GM12875 (cell line): ENCODE measurements around the gene DPP6.

Experiments
- H3K4me3 ChIP-seq: one replicate; pipeline ENCODE4 v1.5.1; 2011; ENCODE audit warnings: low read depth, low read length, control low read depth
- CTCF ChIP-seq: IDR thresholded peaks from 2 replicates; pipeline ENCODE4 v1.5.1; 2011; ENCODE audit warnings: low read depth, mild to moderate bottlenecking, control low read depth, inconsistent platforms, low read length, moderate library complexity, borderline replicate concordance; ENCODE audit not compliant: insufficient read depth

DPP6 gene

GRCh38 chr7:154431045-154431444 lies 378.8 kb downstream of the DPP6 start:
- no peak overlapping the region for H3K4me3 ChIP-seq
- no peak for TF ChIP-seq CTCF

DNA sequence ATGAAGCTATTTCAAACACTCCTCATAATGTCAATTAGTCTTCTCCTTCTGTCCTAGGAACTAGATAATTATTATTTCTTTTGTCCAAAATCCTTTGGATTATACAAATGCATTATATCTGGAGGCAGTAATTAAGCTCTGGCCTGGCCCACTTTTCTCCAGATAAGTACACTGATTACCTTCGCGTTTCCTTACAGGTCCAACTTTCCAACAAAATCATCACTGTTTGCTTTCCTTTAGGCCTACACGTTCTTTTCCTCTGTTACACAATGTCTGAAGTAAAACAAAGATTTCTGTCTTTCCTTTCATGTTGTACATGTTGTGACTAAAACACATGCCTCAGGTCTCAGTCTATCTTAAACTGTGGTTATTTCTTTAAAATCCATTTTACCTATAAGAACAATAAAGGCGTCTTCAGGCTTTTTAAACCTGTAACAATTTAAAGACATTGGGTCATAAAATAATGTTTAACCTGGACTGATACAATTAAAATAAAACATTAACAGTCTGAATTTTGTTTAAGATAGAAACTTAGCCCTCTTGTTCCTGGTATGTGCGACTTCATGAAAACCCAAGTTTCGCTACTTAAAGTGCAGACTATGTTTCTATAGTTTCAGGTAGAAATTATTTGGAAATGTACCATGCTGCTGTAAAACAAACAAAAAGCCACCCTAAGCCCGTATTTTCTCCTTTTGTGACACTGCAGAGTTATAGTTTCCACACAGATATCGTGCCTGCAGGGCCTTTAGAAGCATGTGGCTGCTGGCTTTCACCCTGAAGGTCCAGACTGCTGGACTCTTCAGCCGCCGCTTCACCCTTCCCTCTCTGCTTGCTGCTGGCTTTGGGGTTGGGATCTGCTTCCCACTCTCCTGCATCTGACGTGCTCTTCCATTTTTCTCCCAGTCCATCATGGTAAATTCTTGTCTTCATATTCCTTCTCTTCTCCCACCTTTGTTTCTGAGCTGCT lies 381.7 kb downstream of the DPP6 start:
- no peak for TF ChIP-seq CTCF

GRCh38 chr7:154436560-154436959 lies 384.4 kb downstream of the DPP6 start:
- no peak overlapping the region for H3K4me3 ChIP-seq
- no peak for TF ChIP-seq CTCF

More for the DNA sequence above, 381.7 kb downstream of the DPP6 start:
- no peak overlapping the region for H3K4me3 ChIP-seq

- TF ChIP-seq CTCF, result no peak
Measured at GRCh38 chr7:154437234-154437633, 385.0 kb downstream of the DPP6 start.

DNA sequence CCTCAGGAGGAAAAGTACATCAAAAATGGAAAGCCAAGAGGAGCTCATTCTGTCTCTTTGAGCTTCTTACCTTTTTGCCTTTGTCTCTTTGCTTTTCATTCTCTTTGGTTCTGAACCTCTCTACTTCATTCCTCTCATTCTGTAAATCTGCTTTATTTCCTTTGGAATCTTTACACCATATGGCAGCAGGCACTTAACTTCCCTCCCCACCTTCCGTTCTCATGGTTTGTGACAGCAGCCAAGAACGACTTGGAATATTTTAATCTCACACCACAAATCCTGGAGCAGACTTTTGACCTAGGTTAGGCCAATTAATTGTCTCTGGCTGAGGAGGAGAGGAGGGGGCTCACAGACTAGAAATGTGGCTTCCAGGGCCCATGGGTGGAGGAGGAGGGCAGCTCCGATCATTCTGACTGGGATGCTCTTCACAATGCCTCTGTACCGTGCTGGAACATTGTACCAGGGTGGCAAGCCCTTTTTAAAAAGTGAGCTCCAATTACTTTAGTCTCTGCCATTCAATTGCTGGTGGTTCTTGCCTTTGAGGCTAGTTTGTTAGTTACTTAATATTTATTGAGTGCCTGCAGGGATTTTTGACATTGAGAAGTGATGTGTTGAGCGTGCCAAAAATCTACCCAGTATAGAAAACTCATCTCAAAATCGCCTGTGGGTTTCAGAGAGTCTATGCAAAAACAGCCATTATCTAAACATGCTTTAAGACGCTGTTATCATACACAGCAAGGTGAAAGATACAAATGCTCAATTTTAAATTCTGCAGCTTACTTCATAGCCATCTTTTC lies 386.6 kb downstream of the DPP6 start:
- H3K4me3 ChIP-seq, result no peak overlapping the region
- TF ChIP-seq CTCF, result no peak

More at GRCh38 chr7:154437234-154437633, 385.0 kb downstream of the DPP6 start:
- no peak overlapping the region for H3K4me3 ChIP-seq

GRCh38 chr7:154440058-154440457 lies 387.9 kb downstream of the DPP6 start:
- no peak for TF ChIP-seq CTCF
- H3K4me3 ChIP-seq, result no peak overlapping the region

- TF ChIP-seq CTCF, result no peak
- no peak overlapping the region for H3K4me3 ChIP-seq
Measured at GRCh38 chr7:154440651-154441050, 388.5 kb downstream of the DPP6 start.
